H1 (cell line): ENCODE results near the gene EPB41L4A. TPM values are rescaled to one million over a fixed set of nuclear protein-coding genes. Genes with fewer than 3 reads are reported as not detected.

Experiments
- CTCF ChIA-PET: fragments of 300-600 bp; sonication (Branson Sonifier 250); formaldehyde crosslinking; loops from one replicate; lab custom pipeline; 2021; ENCODE audit not compliant: partially characterized antibody; lab: Charles Lee
- POLR2A ChIA-PET: fragments of 300-600 bp; sonication (Branson Sonifier 250); formaldehyde crosslinking; loops from one replicate; lab custom pipeline; 2021; ENCODE audit warnings: inconsistent platforms; ENCODE audit not compliant: partially characterized antibody; lab: Charles Lee
- DNase-seq, 2 experiments: peaks; one replicate each; pipeline versions ENCODE4 v3.0.0 to v3.0.0-alpha.2; 2010 to 2022; ENCODE audit warnings: low spot score in 2 of 2, low read depth in 1 of 2, mixed read lengths in 1 of 2
- FAIRE-seq: peaks from 2 replicates; lab custom pipeline; 2011; peaks lifted over from hg19 to GRCh38; lab: Jason Lieb, UNC
- H2AFZ ChIP-seq: 2 replicates; pipeline ENCODE4 v1.8.1; 2012; ENCODE audit warnings: low read length, inconsistent platforms
- H2AK5ac ChIP-seq: 2 replicates; pipeline ENCODE4 v1.6.1; 2013; ENCODE audit warnings: low read depth, low read length
- H2BK120ac ChIP-seq: replicated peaks from 2 replicates; pipeline ENCODE3; 2013; ENCODE audit warnings: low read depth, low read length, inconsistent platforms
- H2BK12ac ChIP-seq: 2 replicates; pipeline ENCODE4 v1.6.1; 2013; ENCODE audit warnings: low read depth, low read length
- H2BK15ac ChIP-seq: 2 replicates; pipeline ENCODE4 v1.6.1; 2013; ENCODE audit warnings: low read length
- H2BK20ac ChIP-seq: 2 replicates; pipeline ENCODE4 v1.6.1; 2013; ENCODE audit warnings: low read length
- H2BK5ac ChIP-seq: 2 replicates; pipeline ENCODE4 v1.6.1; 2013; ENCODE audit warnings: low read depth, low read length
- H3K14ac ChIP-seq: 2 replicates; pipeline ENCODE4 v1.6.1; 2013; ENCODE audit warnings: inconsistent platforms; ENCODE audit not compliant: insufficient read length
- H3K18ac ChIP-seq: 2 replicates; pipeline ENCODE4 v1.6.1; 2013; ENCODE audit warnings: low read length; ENCODE audit errors: extremely low read depth
- H3K23ac ChIP-seq: 2 replicates; pipeline ENCODE4 v1.6.1; 2013; ENCODE audit warnings: inconsistent platforms; ENCODE audit not compliant: insufficient read length
- H3K23me2 ChIP-seq: 2 replicates; pipeline ENCODE4 v1.6.1; 2013; ENCODE audit warnings: low read depth, low read length
- H3K27ac ChIP-seq: 2 replicates; pipeline ENCODE4 v1.6.1; 2011; ENCODE audit warnings: low read depth, low read length, inconsistent platforms
- H3K27me3 ChIP-seq, 4 experiments: replicated peaks in 1 of 4; 1 replicate in 1 of 4; 2 replicates in 3 of 4; pipeline versions ENCODE4 v1.6.1 to v1.8.1; 2011 to 2013; ENCODE audit warnings: low read length in 3 of 4, mild to moderate bottlenecking in 3 of 4, inconsistent platforms in 2 of 4, mixed read lengths in 2 of 4, moderate library complexity in 1 of 4; ENCODE audit not compliant: control insufficient read depth in 3 of 4, insufficient read depth in 3 of 4; ENCODE audit errors: extremely low read depth in 1 of 4
- H3K36me3 ChIP-seq, 4 experiments: 2 replicates each; pipeline versions ENCODE4 v1.6.1 to v1.8.1; 2011 to 2013; ENCODE audit warnings: mild to moderate bottlenecking in 4 of 4, low read length in 3 of 4, moderate library complexity in 2 of 4, control low read depth in 1 of 4, inconsistent platforms in 1 of 4; ENCODE audit not compliant: insufficient read depth in 4 of 4, control insufficient read depth in 2 of 4
- H3K4ac ChIP-seq: replicated peaks from 2 replicates; pipeline ENCODE3; 2013; ENCODE audit warnings: low read length, low read depth, mixed read lengths, inconsistent platforms; ENCODE audit not compliant: insufficient read length
- H3K4me1 ChIP-seq, 4 experiments: replicated peaks in 1 of 4; 1 replicate in 1 of 4; 2 replicates in 3 of 4; pipeline versions ENCODE4 v1.6.1 to v1.8.1; 2011 to 2013; ENCODE audit warnings: low read length in 3 of 4, inconsistent platforms in 2 of 4, mixed read lengths in 1 of 4; ENCODE audit not compliant: insufficient read depth in 4 of 4, control insufficient read depth in 3 of 4
- H3K4me2 ChIP-seq, 2 experiments: 2 replicates each; pipeline versions ENCODE4 v1.6.1 to v1.8.1; 2011 to 2013; ENCODE audit warnings: low read depth in 2 of 2, low read length in 2 of 2, control low read depth in 1 of 2, inconsistent platforms in 1 of 2, mild to moderate bottlenecking in 1 of 2; ENCODE audit not compliant: insufficient read depth in 1 of 2
- H3K4me3 ChIP-seq, 4 experiments: fragments of 200-600, 300-600 bp in 1 of 4; sonication (generic), shearing (Covaris generic), sonication (Bioruptor Twin) in 1 of 4; 2 replicates each; pipeline versions ENCODE4 v1.5.1 to v1.8.1; 2011 to 2016; ENCODE audit warnings: low read length in 4 of 4, low read depth in 3 of 4, control low read depth in 2 of 4, inconsistent platforms in 2 of 4, mild to moderate bottlenecking in 2 of 4, mixed read lengths in 1 of 4, moderate library complexity in 1 of 4; ENCODE audit not compliant: insufficient read depth in 2 of 4; ENCODE audit errors: extremely low read depth in 1 of 4
- H3K56ac ChIP-seq: replicated peaks from 2 replicates; pipeline ENCODE3; 2013; ENCODE audit warnings: low read depth, mild to moderate bottlenecking, mixed read lengths, low read length, inconsistent platforms; ENCODE audit not compliant: insufficient read length
- H3K79me1 ChIP-seq: 2 replicates; pipeline ENCODE4 v1.6.1; 2013; ENCODE audit warnings: low read depth, low read length, control low read depth
- H3K79me2 ChIP-seq, 2 experiments: 2 replicates each; pipeline versions ENCODE4 v1.6.1 to v1.8.1; 2012 to 2013; ENCODE audit warnings: low read length in 2 of 2, mild to moderate bottlenecking in 2 of 2, inconsistent platforms in 1 of 2; ENCODE audit not compliant: insufficient read depth in 2 of 2, control insufficient read depth in 1 of 2
- H3K9ac ChIP-seq, 4 experiments: replicated peaks in 1 of 4; 1 replicate in 1 of 4; 2 replicates in 3 of 4; pipeline versions ENCODE4 v1.6.1 to v1.8.1; 2011 to 2013; ENCODE audit warnings: low read depth in 3 of 4, low read length in 3 of 4, control low read depth in 2 of 4, mild to moderate bottlenecking in 2 of 4, moderate library complexity in 2 of 4, inconsistent platforms in 1 of 4; ENCODE audit errors: extremely low read depth in 1 of 4
- H3K9me3 ChIP-seq, 2 experiments: 2 replicates each; pipeline versions ENCODE4 v1.6.1 to v1.8.1; 2012 to 2013; ENCODE audit warnings: mild to moderate bottlenecking in 2 of 2, moderate library complexity in 2 of 2, control low read depth in 1 of 2, inconsistent platforms in 1 of 2, low read depth in 1 of 2, low read length in 1 of 2, mixed read lengths in 1 of 2; ENCODE audit not compliant: insufficient read depth in 2 of 2
- H4K20me1 ChIP-seq, 2 experiments: replicated peaks in 1 of 2; 2 replicates each; pipeline versions ENCODE3 to v1.8.1; 2011 to 2013; ENCODE audit warnings: inconsistent platforms in 2 of 2, low read length in 2 of 2, mild to moderate bottlenecking in 1 of 2; ENCODE audit not compliant: insufficient read depth in 2 of 2, control insufficient read depth in 1 of 2
- H4K5ac ChIP-seq: 2 replicates; pipeline ENCODE4 v1.6.1; 2013; ENCODE audit warnings: low read length, low read depth, mixed read lengths, inconsistent platforms; ENCODE audit not compliant: insufficient read length
- H4K8ac ChIP-seq: 2 replicates; pipeline ENCODE4 v1.8.0; 2013; ENCODE audit warnings: mild to moderate bottlenecking, moderate library complexity, low read length, inconsistent platforms; ENCODE audit not compliant: insufficient read depth; ENCODE audit errors: extremely low read depth
- H4K91ac ChIP-seq: replicated peaks from 2 replicates; pipeline ENCODE3; 2013; ENCODE audit warnings: low read length, mixed read lengths, inconsistent platforms; ENCODE audit not compliant: insufficient read length
- BRCA1 ChIP-seq: IDR thresholded peaks from 2 replicates; pipeline ENCODE4 v1.6.1; 2012; ENCODE audit warnings: low read depth, low read length, improper control_type of control experiment
- CBX8 ChIP-seq: fragments of 300-800, 300-1000 bp; sonication (generic); IDR thresholded peaks from 2 replicates; pipeline ENCODE4 v1.7.1; 2016; ENCODE audit warnings: low read depth, low read length, borderline replicate concordance
- CHD2 ChIP-seq: IDR thresholded peaks from 2 replicates; pipeline ENCODE4 v1.6.1; 2012; ENCODE audit warnings: low read length, improper control_type of control experiment
- CTBP2 ChIP-seq: IDR thresholded peaks from 2 replicates; pipeline ENCODE4 v1.7.0; 2011; ENCODE audit warnings: borderline replicate concordance, mild to moderate bottlenecking, moderate library complexity, mixed read lengths, low read length; ENCODE audit not compliant: insufficient read depth, insufficient read length
- RNF2 ChIP-seq: fragments of 200-900, 300-1000 bp; sonication (generic); IDR thresholded peaks from 2 replicates; pipeline ENCODE4 v1.7.1; 2016; ENCODE audit warnings: borderline replicate concordance, low read depth, mild to moderate bottlenecking, antibody characterized with exemption, low read length; ENCODE audit not compliant: poor library complexity, severe bottlenecking; ENCODE audit errors: missing control alignments
- SP1 ChIP-seq: IDR thresholded peaks from 2 replicates; pipeline ENCODE4 v1.6.1; 2011; ENCODE audit warnings: low read depth, low read length
- TBP ChIP-seq: IDR thresholded peaks from 2 replicates; pipeline ENCODE4 v1.6.1; 2011; ENCODE audit warnings: low read depth, low read length, improper control_type of control experiment
- WGBS, 2 experiments: shearing (Covaris generic) in 1 of 2; methylation state at CpG; one replicate each; pipeline versions ENCODE4 v1.1.6 to v1.1.7; 2013 to 2015; ENCODE audit warnings: low lambda C conversion rate in 2 of 2, mixed read lengths in 2 of 2, inconsistent platforms in 1 of 2, low coverage in 1 of 2, missing lambda C conversion rate in 1 of 2; ENCODE audit not compliant: insufficient replicate concordance in 2 of 2, insufficient coverage in 1 of 2, insufficient read length in 1 of 2; ENCODE audit errors: extremely low coverage in 1 of 2, missing lambda C conversion rate in 1 of 2; 5-methylcytosine and 5-hydroxymethylcytosine counted together
- polyA plus RNA-seq, 7 experiments: library from polyadenylated mRNA; depleted of rRNA in 3 of 7; stranded (reverse) in 5 of 7; unstranded in 2 of 7; fragments of >200 nt in 5 of 7; fragments of 200-250 nt in 2 of 7; gene quantifications; 1 replicate in 5 of 7; 2 replicates in 1 of 7; 4 replicates in 1 of 7; pipeline versions ENCODE4 v1.2.1 to v1.2.3, GENCODE V29; 2011 to 2013; ENCODE audit warnings: missing spikeins in 2 of 7, mixed read lengths in 2 of 7
- total RNA-seq: library from RNA; stranded (reverse); fragmentation: NEBNext Ultra II Directional; extraction: Animal tissue kit (Norgen Biotek cat#: 25700); gene quantifications from 2 replicates; pipeline ENCODE4 v1.2.1, GENCODE V29; 2021

Gene EPB41L4A
- total and polyA plus RNA-seq, 2 of the 8 experiments (the other 6 are each of a cell fraction or from before 2014, with no cell fraction given) = 1.6 to 4.6 TPM

DNA sequence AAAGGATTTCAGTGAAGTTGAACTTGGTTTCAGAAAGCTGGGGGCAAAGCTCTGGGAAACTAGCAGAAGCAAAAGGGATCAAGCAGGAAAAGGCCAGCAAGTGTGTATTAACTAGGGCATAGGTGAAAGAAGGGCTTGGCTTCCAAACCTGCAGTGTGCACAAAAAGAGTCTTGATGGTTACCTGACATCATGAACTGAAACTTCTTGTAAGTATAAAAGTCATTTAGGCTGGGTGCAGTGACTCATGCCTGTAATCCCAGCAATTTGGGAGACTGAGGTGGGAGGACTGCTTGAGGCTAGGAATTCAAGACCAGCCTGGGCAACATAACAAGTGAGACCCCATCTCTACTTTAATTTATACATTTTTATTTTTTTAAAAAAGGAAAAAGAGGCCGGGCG is 216.4 kb downstream of the EPB41L4A start:
- Histone ChIP-seq H2BK15ac (no peak overlapping the region), H2BK5ac (no peak overlapping the region), H2BK12ac (no peak overlapping the region), H3K18ac (no peak overlapping the region), H4K5ac (no peak overlapping the region), H3K27ac (no peak overlapping the region), H3K14ac (no peak overlapping the region), H3K4me3 (no peak overlapping the region), H2BK20ac (no peak overlapping the region), H3K4ac (no peak overlapping the region), H3K27me3 (no peaks in the 10 kb centered on the region), H3K56ac (no peak overlapping the region), H4K8ac (no peak overlapping the region), H3K4me1 (peaks cover 0 to 11% (median 3%) of the 10 kb centered on the region in 4 experiments; a peak in 3 of 7 replicates), H4K91ac (no peak overlapping the region), H3K9me3 (no peaks in the 10 kb centered on the region), H3K36me3 (no peaks in the 10 kb centered on the region), H4K20me1 (no peaks in the 10 kb centered on the region), H2AFZ (no peak overlapping the region), H2BK120ac (no peak overlapping the region), H3K4me2 (no peak overlapping the region), H3K9ac (no peak overlapping the region), H3K23me2 (no peaks in the 10 kb centered on the region; the same call in 1 of the 2 replicates), H3K79me1 (no peaks in the 10 kb centered on the region), H3K23ac (no peak overlapping the region), H2AK5ac (no peak overlapping the region), H3K79me2 (no peaks in the 10 kb centered on the region)
- FAIRE-seq = no peak
- no peak for DNase-seq
- ChIA-PET CTCF (no interaction called here), POLR2A (no interaction called here)
- no peak for TF ChIP-seq RNF2
- no peak for TF ChIP-seq CTBP2
- no peak for TF ChIP-seq CHD2
- TF ChIP-seq SP1 = no peak
- TF ChIP-seq BRCA1 = no peak
- TF ChIP-seq CBX8 = no peak
- no peak for TF ChIP-seq TBP
- 84% methylated on average over 2 of the region's 2 CpGs; no CpG with 5 or more reads in 1 of the 2 experiments for WGBS, 2 experiments
